Stimulated activated CD8-positive, alpha-beta memory T cell treated with anti-CD3 and anti-CD28 coated beads, Interleukin-4, amount 100 ng/mL, for 4 hours (primary cell): Measurements from ENCODE around the gene TPSG1.

ENCODE experiments used
- DNase-seq, 2 donors: peaks; one replicate each; pipeline ENCODE4 v3.0.0-alpha.2; 2020; ENCODE audit warnings: low read depth in 2 of 2, low spot score in 1 of 2

Gene TPSG1

DNA sequence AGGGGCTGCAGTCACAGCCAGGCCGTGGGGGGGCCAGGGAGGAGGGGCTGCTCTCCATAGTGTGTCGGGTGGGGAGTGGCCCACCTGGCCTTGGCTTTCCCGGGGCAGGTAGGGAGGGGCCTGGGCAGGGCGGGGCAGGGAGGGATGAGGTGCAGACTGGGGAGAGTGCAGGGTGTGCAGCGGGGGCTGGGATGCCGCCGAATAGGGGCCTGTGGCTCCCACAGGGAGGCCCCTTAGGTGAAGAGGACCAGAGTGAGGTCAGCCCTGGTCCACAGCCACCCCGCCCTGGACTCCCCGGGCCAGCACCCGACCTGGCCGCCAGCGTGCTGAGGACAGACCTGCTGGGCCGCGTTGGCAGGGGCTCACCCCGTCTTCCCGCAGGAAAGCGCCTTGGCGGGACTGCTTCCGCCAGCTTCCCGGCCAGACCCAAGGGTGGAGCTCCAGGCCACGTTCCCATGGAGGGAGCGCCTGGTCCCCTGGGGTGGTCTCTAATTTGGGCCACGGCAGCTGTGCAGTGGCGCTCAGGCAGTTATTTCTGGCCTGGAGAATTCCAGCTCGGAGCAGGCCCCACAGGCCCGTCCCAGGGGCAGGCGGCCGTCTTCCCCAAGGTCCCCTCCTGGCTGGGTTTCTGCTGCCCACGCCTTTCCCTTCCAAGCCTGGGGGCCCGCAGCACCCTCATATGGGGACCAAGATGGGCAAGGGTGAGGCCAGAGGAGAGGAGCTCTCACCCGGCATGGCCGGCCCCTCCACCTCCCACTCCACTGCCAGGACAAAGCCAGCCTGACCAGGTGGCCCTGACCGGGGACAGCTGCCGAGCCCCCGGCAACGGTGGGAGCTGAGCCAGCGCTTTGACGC lies 44.3 kb downstream of the TPSG1 start:
- no peak for DNase-seq

DNA sequence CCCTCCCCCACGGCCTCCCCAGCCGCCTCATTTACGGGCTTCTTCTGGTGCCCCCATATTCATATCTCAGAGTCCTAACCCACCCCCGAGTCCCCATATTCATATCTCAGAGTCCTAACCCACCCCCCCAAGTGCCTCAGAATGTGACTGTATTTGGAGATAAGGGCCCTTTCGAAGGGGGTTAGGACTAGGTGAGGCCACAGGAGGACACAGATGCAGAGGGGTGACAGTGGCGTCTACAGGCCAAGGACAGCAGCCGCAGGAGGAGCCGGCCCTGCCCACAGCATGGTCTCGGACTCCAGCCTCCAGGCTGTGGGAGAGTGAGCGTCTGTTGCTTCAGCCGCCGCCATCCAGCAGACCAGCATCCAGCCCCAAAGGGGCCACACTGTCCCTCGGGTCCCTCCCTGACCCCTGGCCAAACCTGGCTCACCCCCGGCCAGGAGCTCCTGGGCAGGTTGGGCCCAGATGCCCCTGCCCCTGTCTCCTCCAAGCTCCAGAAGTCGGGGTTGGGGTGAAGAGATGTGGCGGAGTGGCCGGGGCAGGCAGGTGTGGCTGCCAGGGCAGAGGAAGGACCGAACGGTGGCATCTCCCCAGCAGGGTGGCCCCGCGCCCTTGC lies 46.7 kb downstream of the TPSG1 start:
- no peak for DNase-seq

DNA sequence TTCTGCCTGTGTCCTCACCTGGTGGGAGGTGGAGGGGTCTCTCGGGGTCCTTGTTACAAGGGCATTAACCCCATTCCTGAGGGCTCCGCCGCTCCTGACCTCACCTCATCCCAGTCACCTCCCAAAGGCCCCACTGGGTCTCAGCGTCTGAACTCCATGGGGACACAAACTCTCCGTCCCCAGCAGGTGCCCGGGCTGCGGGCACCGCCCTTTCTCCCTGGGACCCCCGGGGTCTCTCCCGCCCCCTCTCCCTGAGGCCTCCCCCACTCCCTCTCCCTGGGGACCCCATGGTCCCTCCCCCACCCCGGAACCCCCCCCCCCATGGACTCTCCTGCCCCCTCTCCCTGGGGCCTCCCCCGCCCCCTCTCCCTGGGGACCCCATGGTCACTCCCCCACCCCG lies 47.3 kb downstream of the TPSG1 start:
- no peak for DNase-seq

DNA sequence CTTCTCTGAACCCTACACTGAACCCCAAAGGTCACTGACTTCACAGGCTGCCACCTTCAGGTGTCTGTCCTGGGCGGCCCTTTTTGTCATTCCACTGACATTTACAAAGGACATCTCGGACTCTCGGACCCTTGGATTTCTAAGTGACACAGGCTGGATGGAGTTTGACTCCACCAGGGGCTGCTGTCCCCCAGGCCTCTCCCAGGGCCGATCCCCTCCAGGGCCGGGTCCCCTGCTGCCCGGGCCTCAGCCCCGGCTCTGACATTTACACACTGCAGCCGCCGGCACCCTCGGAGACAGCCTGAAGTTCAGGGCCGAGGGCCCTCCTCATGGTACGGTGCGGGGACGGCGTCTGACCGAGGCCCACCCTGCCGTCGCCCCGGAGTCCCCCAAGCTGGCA lies 48.0 kb downstream of the TPSG1 start:
- DNase-seq = no peak

DNA sequence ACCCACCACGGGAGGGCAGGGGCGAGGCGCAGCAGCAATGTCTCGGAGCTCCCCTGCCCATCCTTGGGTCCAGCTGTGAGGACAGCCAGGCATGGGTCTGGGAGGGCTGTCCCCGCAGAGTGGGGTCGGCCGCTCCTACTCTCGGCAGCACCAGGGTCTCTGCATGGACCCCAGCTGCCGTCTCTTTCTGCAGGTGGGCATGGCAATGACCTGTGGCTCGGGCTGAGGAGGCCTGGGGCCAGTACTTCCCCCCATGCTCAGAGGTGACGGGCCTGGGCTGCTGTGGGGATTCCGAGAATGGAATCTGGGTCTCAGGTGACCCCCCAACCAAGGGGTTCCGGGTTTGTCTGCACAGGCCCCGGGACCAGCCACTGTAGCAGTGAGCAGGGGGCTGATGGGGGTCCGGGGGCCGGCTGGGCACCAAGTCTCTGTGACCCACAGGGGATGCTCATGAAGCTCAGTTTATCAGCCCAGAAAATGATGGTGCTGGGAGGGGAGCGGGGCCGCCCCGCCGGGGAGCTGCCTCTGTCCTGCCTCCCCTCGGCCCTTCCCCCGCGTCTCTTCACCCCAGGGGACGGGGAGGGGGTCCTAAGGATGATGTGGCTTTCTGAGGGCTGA lies 48.7 kb downstream of the TPSG1 start:
- no peak for DNase-seq

DNA sequence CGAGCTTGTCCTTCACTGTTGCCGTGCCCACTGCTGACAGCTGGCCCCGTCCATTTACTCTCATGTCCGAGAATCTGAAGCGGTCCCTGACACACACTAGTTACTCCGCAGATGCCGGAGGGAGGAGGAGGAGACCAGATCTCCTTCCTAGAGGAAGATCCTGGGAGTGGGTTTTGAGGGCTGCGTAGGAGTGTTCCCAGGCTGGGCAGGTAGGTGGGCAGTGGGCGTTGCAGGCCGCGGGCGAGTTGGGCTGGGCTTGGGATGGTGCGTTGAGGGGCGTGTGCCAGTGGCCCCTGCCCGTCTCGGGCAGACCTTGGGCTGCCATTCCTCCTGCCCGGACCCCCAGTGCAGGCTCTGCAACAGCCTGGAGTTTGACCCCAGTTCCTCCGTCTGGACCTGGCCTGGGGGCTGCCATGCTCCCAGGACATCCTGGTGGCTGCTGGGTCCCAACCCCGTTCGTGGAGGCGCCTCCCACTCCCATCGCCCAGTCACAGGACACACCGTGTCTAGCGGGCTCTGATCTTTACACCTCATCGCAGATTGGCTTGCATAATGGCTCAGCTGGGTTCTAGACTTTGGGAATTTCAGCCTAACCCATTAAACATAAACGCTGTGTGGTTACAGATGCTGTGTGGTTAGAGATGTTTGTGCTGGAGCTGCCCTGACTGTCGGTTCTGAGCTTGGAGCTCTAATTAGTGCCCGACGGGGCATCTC lies 49.3 kb downstream of the TPSG1 start:
- DNase-seq = no peak

DNA sequence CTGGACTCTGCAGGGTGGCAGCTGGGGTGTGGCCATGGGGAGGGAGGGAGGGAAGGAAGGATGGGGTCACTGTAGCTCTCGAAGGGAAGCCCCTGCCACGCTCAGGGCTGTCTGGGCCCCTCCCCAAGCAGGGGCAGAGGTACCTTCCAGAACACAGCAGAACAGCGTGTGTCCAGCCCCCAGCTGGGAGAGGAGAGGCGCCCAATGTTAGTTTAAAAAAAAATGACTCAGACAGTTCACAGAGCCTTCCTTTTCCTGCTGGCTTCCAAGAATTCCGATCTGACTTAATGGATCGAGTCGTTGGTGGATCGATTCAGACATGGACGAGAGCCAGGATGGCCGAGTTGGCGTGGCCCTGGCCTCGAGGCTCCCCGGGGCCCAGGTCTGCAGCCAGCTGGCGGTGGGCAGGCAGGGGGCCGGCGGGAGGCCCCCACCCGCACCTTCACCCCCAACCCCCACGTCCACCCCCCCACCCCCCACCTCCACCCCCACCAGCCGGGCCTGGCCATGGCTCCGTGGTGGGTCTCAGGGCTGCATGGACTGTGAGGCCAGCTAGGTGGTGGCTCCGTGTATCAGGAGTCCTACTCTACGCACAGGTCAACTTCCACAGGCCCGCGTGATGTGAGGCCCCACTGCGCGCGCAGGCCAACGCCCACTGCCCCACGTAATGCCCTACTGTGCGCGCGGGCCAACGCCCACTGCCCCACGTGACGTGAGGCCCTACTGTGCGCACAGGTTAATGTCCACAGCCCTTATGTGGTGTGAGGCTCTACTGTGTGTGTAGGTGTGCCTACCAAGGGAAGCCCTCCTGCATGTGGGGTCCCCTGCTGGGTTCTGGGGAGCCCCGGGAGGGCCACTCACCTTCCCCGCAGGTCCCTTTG lies 50.4 kb downstream of the TPSG1 start:
- no peak for DNase-seq

DNA sequence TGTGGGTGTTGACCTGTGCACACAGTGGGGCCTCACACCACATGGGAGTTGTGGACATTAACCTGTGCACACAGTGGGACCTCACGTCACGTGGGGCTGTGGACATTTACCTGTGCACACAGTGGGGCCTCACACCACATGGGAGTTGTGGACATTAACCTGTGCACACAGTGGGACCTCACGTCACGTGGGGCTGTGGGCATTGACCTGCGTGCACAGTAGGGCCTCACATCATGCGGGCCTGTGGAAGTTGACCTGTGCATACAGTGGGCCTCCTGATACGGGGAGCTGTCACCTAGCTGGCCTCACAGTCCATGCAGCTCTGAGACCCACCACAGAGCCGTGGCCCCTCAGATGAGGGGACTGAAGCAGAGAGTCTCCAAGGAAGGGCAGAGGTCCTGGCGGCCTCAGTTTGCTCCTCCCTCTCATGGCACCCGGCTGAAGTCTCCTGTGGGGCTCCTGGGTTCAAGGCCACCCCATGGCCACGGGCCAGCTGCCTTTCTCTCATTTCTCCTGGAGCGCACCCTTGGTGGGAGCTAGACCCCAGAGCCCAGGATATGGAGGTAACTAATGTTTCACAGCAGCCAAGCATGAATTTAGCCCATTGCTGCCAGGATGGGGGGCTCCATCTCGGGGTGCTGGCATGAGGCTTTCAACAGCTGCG lies 51.1 kb downstream of the TPSG1 start:
- no peak for DNase-seq

DNA sequence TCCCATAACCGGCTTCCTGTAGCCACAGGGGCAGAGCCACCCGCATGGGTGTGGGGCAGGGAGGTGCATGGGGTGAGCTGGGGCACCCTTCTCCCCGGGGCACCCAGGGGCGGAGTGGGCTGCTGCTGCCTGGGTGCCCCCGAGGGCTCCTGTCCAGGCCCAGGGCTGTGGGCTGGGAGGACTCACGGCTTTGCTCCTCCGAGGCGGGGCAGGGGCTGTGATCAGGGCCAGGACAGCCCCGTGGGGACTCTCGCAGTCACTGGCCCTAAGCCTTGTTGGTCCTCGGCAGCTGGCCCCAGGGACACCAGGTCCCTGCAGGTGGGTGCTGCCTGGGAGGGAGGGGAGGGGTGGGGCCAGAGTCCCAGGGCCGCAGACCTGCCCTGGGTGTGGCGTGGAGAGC lies 52.4 kb downstream of the TPSG1 start:
- DNase-seq = no peak

DNA sequence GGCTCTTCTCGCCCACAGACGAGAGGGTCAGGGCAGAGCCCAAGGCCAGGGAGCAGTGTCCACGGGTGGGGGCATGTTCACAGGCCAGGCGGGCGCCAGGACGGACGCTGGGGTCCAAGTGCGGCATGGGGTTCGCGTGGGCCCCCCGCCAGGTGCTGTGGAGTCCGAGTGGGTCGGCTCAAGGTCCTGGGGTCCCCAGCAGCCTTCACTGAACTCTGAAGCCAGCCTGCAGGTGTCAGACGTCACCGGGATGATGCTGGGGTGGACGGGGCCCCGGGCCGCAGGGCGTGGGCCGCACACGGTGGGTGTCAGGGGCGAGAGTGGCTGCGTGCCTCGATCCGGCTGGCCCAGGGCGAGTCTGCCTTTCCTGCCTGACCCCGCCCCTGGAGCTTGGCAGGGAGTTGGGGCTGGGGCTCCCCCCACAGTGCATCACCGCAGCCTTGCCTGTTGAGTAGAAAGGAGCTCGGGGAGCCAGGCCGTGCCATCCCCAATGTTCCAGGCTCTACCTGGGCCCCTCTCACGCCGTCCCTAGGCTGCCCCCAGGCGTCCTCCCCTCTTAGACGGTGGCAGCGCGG lies 53.1 kb downstream of the TPSG1 start:
- DNase-seq = no peak
